B cell (primary cell): ENCODE results near the gene TBRG4. TPM values are rescaled to one million over a fixed set of nuclear protein-coding genes. Genes with fewer than 3 reads are reported as not detected.

Source experiments
- ATAC-seq: fragments of 200-7000 bp; cut with Tn5 transposase; one replicate; pipeline ENCODE4 v1.10.0; 2021; ENCODE audit warnings: low read depth, mild to moderate bottlenecking, moderate number of reproducible peaks, moderate library complexity
- CTCF ChIA-PET: fragments of 350-600 bp; sonication (Branson Sonifier 250); formaldehyde crosslinking; loops from one replicate; lab custom pipeline; 2021; ENCODE audit warnings: antibody characterized with exemption, inconsistent platforms; lab: Charles Lee
- POLR2A ChIA-PET: fragments of 350-600 bp; sonication (Branson Sonifier 250); formaldehyde crosslinking; loops from one replicate; lab custom pipeline; 2021; ENCODE audit warnings: antibody characterized with exemption; lab: Charles Lee
- DNase-seq: peaks from one replicate; pipeline ENCODE4 v3.0.0; 2013
- H2AFZ ChIP-seq: 2 replicates; pipeline ENCODE4 v1.6.1; 2012; ENCODE audit warnings: mild to moderate bottlenecking, low read depth, low read length; ENCODE audit not compliant: insufficient read depth, poor library complexity, severe bottlenecking
- H3K27ac ChIP-seq, 2 donors: 1 replicate in 1 of 2; 2 replicates in 1 of 2; pipeline ENCODE4 v1.5.1; 2012 to 2013; ENCODE audit warnings: low read length in 2 of 2, mild to moderate bottlenecking in 2 of 2, moderate library complexity in 1 of 2
- H3K27me3 ChIP-seq, 4 experiments: fragments of 200-600 bp in 1 of 4; sonication (generic) in 1 of 4; replicated peaks in 1 of 4; 1 replicate in 2 of 4; 2 replicates in 2 of 4; pipeline versions ENCODE4 v1.6.1 to v1.7.0; 2013 to 2016; ENCODE audit warnings: low read length in 3 of 4, mild to moderate bottlenecking in 2 of 4, mixed read lengths in 1 of 4, moderate library complexity in 1 of 4; ENCODE audit not compliant: insufficient read depth in 4 of 4, control insufficient read depth in 3 of 4; ENCODE audit errors: control extremely low read depth in 1 of 4
- H3K36me3 ChIP-seq, 2 experiments: replicated peaks in 1 of 2; 1 replicate in 1 of 2; 2 replicates in 1 of 2; pipeline versions ENCODE4 v1.6.1 to v1.7.1; 2013; ENCODE audit warnings: low read length in 1 of 2; ENCODE audit not compliant: insufficient read depth in 2 of 2, control insufficient read depth in 1 of 2; ENCODE audit errors: control extremely low read depth in 1 of 2, extremely low read depth in 1 of 2
- H3K4me1 ChIP-seq, 2 donors: fragments of 200-600 bp in 1 of 2; sonication (generic) in 1 of 2; 1 replicate in 1 of 2; 2 replicates in 1 of 2; pipeline versions ENCODE4 v1.5.1 to v1.6.1; 2013 to 2017; ENCODE audit warnings: low read length in 2 of 2; ENCODE audit not compliant: control insufficient read depth in 2 of 2, insufficient read depth in 2 of 2
- H3K4me2 ChIP-seq: replicated peaks from 2 replicates; pipeline ENCODE3; 2012; ENCODE audit warnings: mild to moderate bottlenecking, low read depth, low read length; ENCODE audit not compliant: poor library complexity, severe bottlenecking
- H3K4me3 ChIP-seq, 5 experiments: fragments of 200-600 bp in 1 of 5; sonication (generic) in 1 of 5; 1 replicate in 3 of 5; 2 replicates in 2 of 5; pipeline versions ENCODE4 v1.5.1 to v1.7.0; 2011 to 2016; ENCODE audit warnings: low read length in 4 of 5, mild to moderate bottlenecking in 4 of 5, low read depth in 2 of 5, control low read depth in 1 of 5, moderate library complexity in 1 of 5; ENCODE audit not compliant: insufficient read depth in 1 of 5; ENCODE audit errors: control extremely low read depth in 1 of 5, extremely low read depth in 1 of 5
- H3K79me2 ChIP-seq: fragments of 200-600 bp; sonication (generic); one replicate; pipeline ENCODE4 v1.6.0; 2016; ENCODE audit warnings: low read length; ENCODE audit not compliant: control insufficient read depth, insufficient read depth
- H3K9ac ChIP-seq: fragments of 200-600 bp; sonication (generic); 2 replicates; pipeline ENCODE4 v1.6.1; 2017; ENCODE audit warnings: mild to moderate bottlenecking, low read length, moderate library complexity
- H3K9me3 ChIP-seq, 3 donors: one replicate each; pipeline versions ENCODE4 v1.6.1 to v1.7.1; 2013; ENCODE audit warnings: low read length in 2 of 3; ENCODE audit not compliant: control insufficient read depth in 2 of 3, insufficient read depth in 1 of 3; ENCODE audit errors: control extremely low read depth in 1 of 3
- H4K20me1 ChIP-seq: 2 replicates; pipeline ENCODE4 v1.6.0; 2012; ENCODE audit warnings: mild to moderate bottlenecking, low read length; ENCODE audit not compliant: insufficient read depth, control insufficient read depth, poor library complexity, severe bottlenecking
- H3K27ac Mint-ChIP-seq: one replicate; pipeline ENCODE4 v1.8.0; 2021; ENCODE audit warnings: mixed read lengths
- H3K27me3 Mint-ChIP-seq: one replicate; pipeline ENCODE4 v1.8.0; 2021; ENCODE audit warnings: mixed read lengths
- H3K4me1 Mint-ChIP-seq: one replicate; pipeline ENCODE4 v1.8.0; 2021; ENCODE audit warnings: mixed read lengths
- H3K4me3 Mint-ChIP-seq: one replicate; pipeline ENCODE4 v1.8.0; 2021; ENCODE audit warnings: mixed read lengths
- H3K9me3 Mint-ChIP-seq: one replicate; pipeline ENCODE4 v1.8.0; 2022; ENCODE audit warnings: mixed read lengths; ENCODE audit not compliant: insufficient read depth
- EZH2 ChIP-seq: IDR thresholded peaks from 2 replicates; pipeline ENCODE4 v1.6.1; 2012; ENCODE audit warnings: borderline replicate concordance, low read depth, mild to moderate bottlenecking, moderate library complexity, low read length; ENCODE audit not compliant: insufficient read depth, poor library complexity, severe bottlenecking
- WGBS: methylation state at CpG from one replicate; pipeline ENCODE4 v1.1.5; 2013; ENCODE audit warnings: missing lambda C conversion rate; ENCODE audit not compliant: insufficient coverage; 5-methylcytosine and 5-hydroxymethylcytosine counted together
- intact Hi-C: fragments of 100-400 bp; cut with micrococcal nuclease; formaldehyde crosslinking; loops from one replicate; pipeline ENCODE4 v1.10.0; 2022
- polyA plus RNA-seq: library from polyadenylated mRNA; depleted of rRNA; stranded (reverse); fragments of >200 nt; gene quantifications from 2 replicates; pipeline ENCODE4 v1.2.3, GENCODE V29; 2012
- total RNA-seq, 2 donors: library from RNA; stranded (reverse); fragments of 120-200 nt in 1 of 2; gene quantifications; 1 replicate in 1 of 2; 2 replicates in 1 of 2; pipeline versions ENCODE4 v1.2.3 to v1.2.4, GENCODE V29; 2013 to 2022
- TF ChIP-seq, protein P1 (sequence below): fragments of 200-600 bp; IDR thresholded peaks from one replicate; pipeline ENCODE4 v1.8.0; 2022; ENCODE audit warnings: antibody characterized with exemption, mild to moderate bottlenecking

Gene TBRG4
- total and polyA plus RNA-seq, 2 donors (not counting 1 experiment from before 2014, with no cell fraction given) = 92.8 to 111 TPM

GRCh38 chr7:45117582-45117981, 6.1 kb upstream of the TBRG4 start:
- no peaks in the 10 kb centered on the region for H3K79me2 ChIP-seq
- DNase-seq (no peak), ATAC-seq (no peak)
- POLR2A ChIA-PET = interaction anchor here (0.5 kb wide), 1 partner anchor 476 kb away, joined by 8 read pairs; no protein-coding TSS in a partner anchor
- 68% methylated on average over 4 of the region's 4 CpGs for WGBS
- no peaks in the 10 kb centered on the region for H3K9me3 Mint-ChIP-seq
- H3K27me3 Mint-ChIP-seq = peaks cover 4% of the 10 kb centered on the region
- intact Hi-C loops = no loop called here
- no peak overlapping the region for H3K4me2 ChIP-seq
- CTCF ChIA-PET = no interaction called here
- H3K27me3 ChIP-seq = peaks cover 0 to 5% (median 0%) of the 10 kb centered on the region in 4 experiments
- no peaks in the 10 kb centered on the region for H3K9me3 ChIP-seq
- no peak overlapping the region for H2AFZ ChIP-seq
- no peak overlapping the region for H3K27ac Mint-ChIP-seq
- H3K4me1 Mint-ChIP-seq = peaks cover 5% of the 10 kb centered on the region
- no peaks in the 10 kb centered on the region for H4K20me1 ChIP-seq
- TF ChIP-seq, protein P1, sequence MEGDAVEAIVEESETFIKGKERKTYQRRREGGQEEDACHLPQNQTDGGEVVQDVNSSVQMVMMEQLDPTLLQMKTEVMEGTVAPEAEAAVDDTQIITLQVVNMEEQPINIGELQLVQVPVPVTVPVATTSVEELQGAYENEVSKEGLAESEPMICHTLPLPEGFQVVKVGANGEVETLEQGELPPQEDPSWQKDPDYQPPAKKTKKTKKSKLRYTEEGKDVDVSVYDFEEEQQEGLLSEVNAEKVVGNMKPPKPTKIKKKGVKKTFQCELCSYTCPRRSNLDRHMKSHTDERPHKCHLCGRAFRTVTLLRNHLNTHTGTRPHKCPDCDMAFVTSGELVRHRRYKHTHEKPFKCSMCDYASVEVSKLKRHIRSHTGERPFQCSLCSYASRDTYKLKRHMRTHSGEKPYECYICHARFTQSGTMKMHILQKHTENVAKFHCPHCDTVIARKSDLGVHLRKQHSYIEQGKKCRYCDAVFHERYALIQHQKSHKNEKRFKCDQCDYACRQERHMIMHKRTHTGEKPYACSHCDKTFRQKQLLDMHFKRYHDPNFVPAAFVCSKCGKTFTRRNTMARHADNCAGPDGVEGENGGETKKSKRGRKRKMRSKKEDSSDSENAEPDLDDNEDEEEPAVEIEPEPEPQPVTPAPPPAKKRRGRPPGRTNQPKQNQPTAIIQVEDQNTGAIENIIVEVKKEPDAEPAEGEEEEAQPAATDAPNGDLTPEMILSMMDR = no peak
- no peak for TF ChIP-seq EZH2
- no peak overlapping the region for H3K9ac ChIP-seq
- peaks cover 0 to 10% of the 10 kb centered on the region in 2 donors for H3K4me1 ChIP-seq
- H3K4me3 ChIP-seq = no peak overlapping the region
- H3K36me3 ChIP-seq = no peaks in the 10 kb centered on the region
- no peak overlapping the region for H3K27ac ChIP-seq
- no peak overlapping the region for H3K4me3 Mint-ChIP-seq

DNA sequence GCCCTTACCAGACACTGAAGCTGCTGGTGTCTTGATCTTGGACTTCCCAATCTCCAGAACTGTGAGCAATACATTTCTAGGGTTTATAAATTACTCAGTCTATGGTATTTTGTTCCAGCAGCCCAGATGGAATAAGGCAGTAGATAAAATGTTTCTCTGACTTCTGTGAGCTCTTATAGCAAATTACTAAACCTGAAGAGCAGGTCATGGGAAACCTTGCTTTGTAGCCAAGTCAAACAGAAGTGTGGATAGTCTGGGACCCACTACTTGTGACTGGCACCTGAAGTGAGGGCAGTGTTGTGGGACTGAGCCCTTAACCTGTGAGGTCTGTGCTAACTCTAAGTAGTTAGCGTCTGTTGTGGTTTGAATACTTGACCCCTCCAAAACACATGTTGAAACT, 4.6 kb upstream of the TBRG4 start:
- DNase-seq (no peak), ATAC-seq (no peak)
- Histone ChIP-seq H3K79me2 (peaks cover 9% of the 10 kb centered on the region), H3K4me1 (peaks cover 5 to 18% of the 10 kb centered on the region in 2 donors), H3K9ac (no peak overlapping the region), H3K9me3 (no peaks in the 10 kb centered on the region), H3K36me3 (no peaks in the 10 kb centered on the region), H4K20me1 (no peaks in the 10 kb centered on the region), H3K4me3 (no peak overlapping the region), H2AFZ (no peak overlapping the region), H3K4me2 (no peak overlapping the region), H3K27ac (no peak overlapping the region), H3K27me3 (peaks cover 0 to 5% (median 0%) of the 10 kb centered on the region in 4 experiments)
- CTCF ChIA-PET = interaction anchor here (3.9 kb wide), 1 partner anchor 21 kb away, joined by 22 read pairs; no protein-coding TSS in a partner anchor
- Mint-ChIP-seq H3K4me1 (peaks cover 13% of the 10 kb centered on the region), H3K9me3 (no peaks in the 10 kb centered on the region), H3K27me3 (peaks cover 4% of the 10 kb centered on the region), H3K27ac (no peak overlapping the region), H3K4me3 (no peak overlapping the region)
- TF ChIP-seq, protein P1 = no peak
- no peak for TF ChIP-seq EZH2
- no CpG with 5 or more reads among the region's 1 CpG for WGBS
- intact Hi-C loops = no loop called here
- POLR2A ChIA-PET = no interaction called here
